Activated B cell treated with CpG ODN at 0.5 μM for 24 hours (primary cell): Measurements from ENCODE around the gene SCP2. TPM values are rescaled to one million over a fixed set of nuclear protein-coding genes. Genes with fewer than 3 reads are reported as not detected.

ENCODE experiments used
- ATAC-seq: fragments of 200-7000 bp; cut with Tn5 transposase; one replicate; pipeline ENCODE4 v1.10.0; 2021; ENCODE audit warnings: low read depth, mild to moderate bottlenecking, moderate library complexity
- CTCF ChIA-PET: fragments of 350-600 bp; sonication (Branson Sonifier 250); formaldehyde crosslinking; loops from one replicate; lab custom pipeline; 2021; ENCODE audit warnings: antibody characterized with exemption; lab: Charles Lee
- POLR2A ChIA-PET: fragments of 350-600 bp; sonication (Branson Sonifier 250); formaldehyde crosslinking; loops from one replicate; lab custom pipeline; 2021; ENCODE audit warnings: antibody characterized with exemption; lab: Charles Lee
- DNase-seq: peaks from one replicate; pipeline ENCODE4 v3.0.0; 2022
- H3K27ac Mint-ChIP-seq: one replicate; pipeline ENCODE4 v1.8.0; 2020; ENCODE audit warnings: mixed read lengths
- H3K27me3 Mint-ChIP-seq: one replicate; pipeline ENCODE4 v1.8.0; 2021; ENCODE audit warnings: mixed read lengths
- H3K36me3 Mint-ChIP-seq: one replicate; pipeline ENCODE4 v1.8.0; 2021; ENCODE audit warnings: low read depth, mixed read lengths
- H3K4me1 Mint-ChIP-seq: one replicate; pipeline ENCODE4 v1.8.0; 2021; ENCODE audit warnings: mixed read lengths
- H3K4me3 Mint-ChIP-seq: one replicate; pipeline ENCODE4 v1.8.0; 2020; ENCODE audit warnings: mild to moderate bottlenecking, mixed read lengths
- H3K9me3 Mint-ChIP-seq: one replicate; pipeline ENCODE4 v1.8.0; 2020; ENCODE audit warnings: mixed read lengths
- CTCF ChIP-seq: fragments of 200-600 bp; IDR thresholded peaks from one replicate; pipeline ENCODE4 v1.8.0; 2022; ENCODE audit warnings: antibody characterized with exemption, mild to moderate bottlenecking
- intact Hi-C: fragments of 100-400 bp; cut with micrococcal nuclease; formaldehyde crosslinking; loops from one replicate; pipeline ENCODE4 v1.15.1; 2024
- total RNA-seq: library from RNA; stranded (reverse); gene quantifications from 2 replicates; pipeline ENCODE4 v1.2.3, GENCODE V29; 2022

Gene SCP2
- total RNA-seq, 1 donor from 2014 or later, result 72.2 TPM

- no peaks in the 10 kb centered on the region for H3K27me3 Mint-ChIP-seq
- H3K27ac Mint-ChIP-seq, result no peak overlapping the region
- intact Hi-C loops, result no loop called here
- TF ChIP-seq CTCF, result no peak
- peaks cover 19% of the 10 kb centered on the region for H3K36me3 Mint-ChIP-seq
- DNase-seq, result no peak
- no peaks in the 10 kb centered on the region for H3K9me3 Mint-ChIP-seq
- H3K4me1 Mint-ChIP-seq, result peaks cover 9% of the 10 kb centered on the region
- ChIA-PET POLR2A (no interaction called here), CTCF (no interaction called here)
- no peak for ATAC-seq
- H3K4me3 Mint-ChIP-seq, result no peak overlapping the region
Observed at GRCh38 chr1:53022179-53022578, 95.1 kb downstream of the SCP2 start.

GRCh38 chr1:53023546-53023945 is 96.5 kb downstream of the SCP2 start:
- CTCF ChIA-PET, result no interaction called here
- H3K4me3 Mint-ChIP-seq, result no peak overlapping the region
- DNase-seq (no peak), ATAC-seq (no peak)
- H3K27ac Mint-ChIP-seq, result no peak overlapping the region
- intact Hi-C loops, result no loop called here
- POLR2A ChIA-PET, result no interaction called here
- no peaks in the 10 kb centered on the region for H3K27me3 Mint-ChIP-seq
- H3K4me1 Mint-ChIP-seq, result peaks cover 7% of the 10 kb centered on the region
- no peaks in the 10 kb centered on the region for H3K9me3 Mint-ChIP-seq
- peaks cover 21% of the 10 kb centered on the region for H3K36me3 Mint-ChIP-seq
- TF ChIP-seq CTCF, result no peak

GRCh38 chr1:53024117-53024516 is 97.0 kb downstream of the SCP2 start:
- no peaks in the 10 kb centered on the region for H3K27me3 Mint-ChIP-seq
- ATAC-seq, result no peak
- ChIA-PET CTCF (no interaction called here), POLR2A (no interaction called here)
- no peak for TF ChIP-seq CTCF
- H3K27ac Mint-ChIP-seq, result no peak overlapping the region
- peaks cover 4% of the 10 kb centered on the region for H3K4me1 Mint-ChIP-seq
- peaks cover 21% of the 10 kb centered on the region for H3K36me3 Mint-ChIP-seq
- intact Hi-C loops, result no loop called here
- H3K9me3 Mint-ChIP-seq, result no peaks in the 10 kb centered on the region
- no peak overlapping the region for H3K4me3 Mint-ChIP-seq
- DNase-seq, result no peak

- TF ChIP-seq CTCF, result no peak
- intact Hi-C loops, result no loop called here
- no peaks in the 10 kb centered on the region for H3K4me1 Mint-ChIP-seq
- no peaks in the 10 kb centered on the region for H3K9me3 Mint-ChIP-seq
- no peak for ATAC-seq
- no peaks in the 10 kb centered on the region for H3K27me3 Mint-ChIP-seq
- ChIA-PET POLR2A (no interaction called here), CTCF (no interaction called here)
- H3K27ac Mint-ChIP-seq, result no peak overlapping the region
- H3K36me3 Mint-ChIP-seq, result peaks cover 21% of the 10 kb centered on the region
- H3K4me3 Mint-ChIP-seq, result no peak overlapping the region
- DNase-seq, result no peak
Observed at GRCh38 chr1:53025034-53025768, 98.1 kb downstream of the SCP2 start.

GRCh38 chr1:53025769-53026112 is 98.7 kb downstream of the SCP2 start:
- ATAC-seq, result no peak
- no peak for TF ChIP-seq CTCF
- Mint-ChIP-seq H3K9me3 (no peaks in the 10 kb centered on the region), H3K4me3 (no peak overlapping the region), H3K36me3 (peaks cover 21% of the 10 kb centered on the region), H3K27me3 (no peaks in the 10 kb centered on the region), H3K4me1 (no peaks in the 10 kb centered on the region), H3K27ac (no peak overlapping the region)
- CTCF ChIA-PET, result no interaction called here
- POLR2A ChIA-PET, result no interaction called here
- intact Hi-C loops, result no loop called here
- no peak for DNase-seq
